ENCODE data around the gene STRADA.

Gene STRADA

GRCh38 chr17:63741408-63742173 is at the start of gene STRADA:
TSS of gene STRADA (minus strand) at chr17:63741799. CDS start at chr17:63728369, 13,430 bp downstream.
- DNase-seq (ENCODE audit: low spot score): peak; percentile 99

- DNase-seq (ENCODE audit: low spot score): no peak
Measured at GRCh38 chr17:63790057-63790456, 48.5 kb upstream of the STRADA start.

GRCh38 chr17:63786971-63787711 is 45.5 kb upstream of the STRADA start:
- no peak for DNase-seq (ENCODE audit: low spot score)

GRCh38 chr17:63786117-63786516 is 44.5 kb upstream of the STRADA start:
- no peak for DNase-seq (ENCODE audit: low spot score)

GRCh38 chr17:63785556-63785955 is 44.0 kb upstream of the STRADA start:
- peak; percentile 64 for DNase-seq (ENCODE audit: low spot score)

- DNase-seq (ENCODE audit: low spot score): no peak
Measured at GRCh38 chr17:63783522-63783921, 41.9 kb upstream of the STRADA start.

- no peak for DNase-seq (ENCODE audit: low spot score)
Measured at GRCh38 chr17:63780928-63781327, 39.3 kb upstream of the STRADA start.

GRCh38 chr17:63780507-63780906 is 38.9 kb upstream of the STRADA start:
- DNase-seq (ENCODE audit: low spot score): no peak

GRCh38 chr17:63775420-63775819 is 33.8 kb upstream of the STRADA start:
- no peak for DNase-seq (ENCODE audit: low spot score)

GRCh38 chr17:63774969-63775265 is 33.3 kb upstream of the STRADA start:
- peak; percentile 10 for DNase-seq (ENCODE audit: low spot score)

GRCh38 chr17:63774141-63774968 is 32.8 kb upstream of the STRADA start, which contains the start of gene DDX42:
TSS of gene DDX42 (plus strand) at chr17:63774170. CDS start at chr17:63787050, 12,880 bp downstream.
- DNase-seq (ENCODE audit: low spot score): peak; percentile 64

- DNase-seq (ENCODE audit: low spot score): peak; percentile 99
Measured at GRCh38 chr17:63773272-63774140, 31.9 kb upstream of the STRADA start, which contains the start of gene CCDC47. TSS of gene CCDC47 (minus strand) at chr17:63773597. CDS start at chr17:63766175, 7,422 bp downstream.

- peak; percentile 23 for DNase-seq (ENCODE audit: low spot score)
Measured at GRCh38 chr17:63772801-63773271, 31.2 kb upstream of the STRADA start.

GRCh38 chr17:63768433-63768832 is 26.8 kb upstream of the STRADA start:
- DNase-seq (ENCODE audit: low spot score): no peak

GRCh38 chr17:63766754-63767153 is 25.2 kb upstream of the STRADA start:
- DNase-seq (ENCODE audit: low spot score): no peak

- no peak for DNase-seq (ENCODE audit: low spot score)
Measured at GRCh38 chr17:63764716-63765115, 23.1 kb upstream of the STRADA start.

GRCh38 chr17:63762161-63763078 is 20.8 kb upstream of the STRADA start:
- no peak for DNase-seq (ENCODE audit: low spot score)

- no peak for DNase-seq (ENCODE audit: low spot score)
Measured at GRCh38 chr17:63760771-63761539, 19.4 kb upstream of the STRADA start.

- no peak for DNase-seq (ENCODE audit: low spot score)
Measured at GRCh38 chr17:63758428-63758827, 16.8 kb upstream of the STRADA start.

Measured in GM03348 (cell line).